K562 (cell line): Measurements from ENCODE around the gene ID4. TPM values are rescaled to one million over a fixed set of nuclear protein-coding genes. Genes with fewer than 3 reads are reported as not detected.

Experiments
- ATAC-seq: fragments of 200-7000 bp; cut with Tn5 transposase; 3 replicates; pipeline ENCODE4 v1.9.1; 2020; ENCODE audit warnings: moderate library complexity
- BruUV-seq: library from RNA; stranded (reverse); fragments of 400-500 nt; replicated peaks from 2 replicates; lab custom pipeline; 2021; lab: Mats Ljungman, UMichigan
- CTCF ChIA-PET: fragments of 300-600 bp; formaldehyde crosslinking; extraction: SDS; loops from one replicate; lab custom pipeline; 2021; ENCODE audit warnings: low intra/inter-chr PET ratio; lab: Yijun Ruan, JAX
- POLR2A ChIA-PET: fragments of 300-600, 350-650 bp; sonication (Branson Sonifier 250); formaldehyde crosslinking; extraction: SDS; loops from one replicate; lab custom pipeline; 2021; ENCODE audit warnings: antibody characterized with exemption, inconsistent platforms; lab: Yijun Ruan, JAX
- DNase-seq, 4 experiments: peaks; one replicate each; pipeline versions ENCODE4 v3.0.0 to v3.0.0-alpha.2; 2011 to 2018; ENCODE audit warnings: low spot score in 3 of 4, mixed read lengths in 3 of 4; ENCODE audit errors: extremely low read depth in 1 of 4
- FAIRE-seq: peaks from 2 replicates; lab custom pipeline; 2011; peaks lifted over from hg19 to GRCh38; lab: Jason Lieb, UNC
- H2AFZ ChIP-seq: 2 replicates; pipeline ENCODE4 v1.6.0; 2011; ENCODE audit warnings: low read depth, low read length, control low read depth, inconsistent platforms
- H3K27ac ChIP-seq: fragments of 200-600 bp; 3 replicates; pipeline ENCODE4 v1.8.0; 2011; ENCODE audit warnings: low read depth, mild to moderate bottlenecking, control low read depth, inconsistent platforms, low read length, moderate library complexity, mixed read lengths; ENCODE audit errors: extremely low read depth
- H3K27me3 ChIP-seq, 2 experiments: fragments of 300-600 bp in 1 of 2; 2 replicates in 1 of 2; 3 replicates in 1 of 2; pipeline versions ENCODE4 v1.6.0 to v1.8.0; 2011; ENCODE audit warnings: inconsistent platforms in 2 of 2, low read length in 2 of 2, mild to moderate bottlenecking in 1 of 2, mixed read lengths in 1 of 2, moderate library complexity in 1 of 2; ENCODE audit not compliant: control insufficient read depth in 2 of 2, insufficient read depth in 2 of 2
- H3K36me3 ChIP-seq: fragments of 300-600 bp; 3 replicates; pipeline ENCODE4 v1.8.0; 2011; ENCODE audit warnings: mild to moderate bottlenecking, low read length, inconsistent platforms; ENCODE audit not compliant: control insufficient read depth, insufficient read depth
- H3K4me1 ChIP-seq, 2 experiments: fragments of 200-600 bp in 1 of 2; replicated peaks in 1 of 2; 2 replicates in 1 of 2; 3 replicates in 1 of 2; pipeline versions ENCODE4 v1.5.1 to v1.8.0; 2011; ENCODE audit warnings: inconsistent platforms in 2 of 2, low read length in 2 of 2, mild to moderate bottlenecking in 1 of 2, mixed read lengths in 1 of 2, moderate library complexity in 1 of 2; ENCODE audit not compliant: control insufficient read depth in 2 of 2, insufficient read depth in 2 of 2
- H3K4me2 ChIP-seq: 2 replicates; pipeline ENCODE4 v1.6.1; 2011; ENCODE audit warnings: low read length, control low read depth, inconsistent platforms, mixed read lengths; ENCODE audit not compliant: insufficient read depth
- H3K4me3 ChIP-seq: fragments of 200-600 bp; sonication (generic), shearing (Covaris generic); 2 replicates; pipeline ENCODE4 v1.5.1; 2016; ENCODE audit warnings: control low read depth, inconsistent platforms
- H3K79me2 ChIP-seq: fragments of 200-600 bp; 3 replicates; pipeline ENCODE4 v1.8.0; 2011; ENCODE audit warnings: low read length, inconsistent platforms; ENCODE audit not compliant: control insufficient read depth, insufficient read depth
- H3K9ac ChIP-seq, 2 experiments: 2 replicates each; pipeline versions ENCODE4 v1.6.0 to v1.6.1; 2011; ENCODE audit warnings: low read depth in 2 of 2, low read length in 2 of 2, control low read depth in 1 of 2, inconsistent platforms in 1 of 2, mild to moderate bottlenecking in 1 of 2, mixed read lengths in 1 of 2; ENCODE audit not compliant: insufficient read depth in 1 of 2
- H3K9me1 ChIP-seq: one replicate; pipeline ENCODE4 v1.6.0; 2011; ENCODE audit warnings: inconsistent platforms, mild to moderate bottlenecking, low read length, moderate library complexity; ENCODE audit not compliant: control insufficient read depth, insufficient read depth
- H3K9me3 ChIP-seq: replicated peaks from 2 replicates; pipeline ENCODE4 v1.5.1; 2011; ENCODE audit warnings: low read depth, low read length, inconsistent platforms; ENCODE audit not compliant: control insufficient read depth, insufficient read depth
- H4K20me1 ChIP-seq: replicated peaks from 2 replicates; pipeline ENCODE4 v1.6.1; 2011; ENCODE audit warnings: low read length, inconsistent platforms, mixed read lengths; ENCODE audit not compliant: control insufficient read depth, insufficient read depth
- DMBX1 ChIP-seq: fragments of 250-450 bp; sonication (Bioruptor Pico); IDR thresholded peaks from 2 replicates; pipeline ENCODE4 v1.8.0; 2022; ENCODE audit warnings: inconsistent platforms, mild to moderate bottlenecking, moderate library complexity, borderline replicate concordance
- GABPA ChIP-seq: fragments of 200-800 bp; sonication (Bioruptor generic); conservative IDR thresholded peaks from 2 replicates; pipeline ENCODE4 v1.6.1; 2016; ENCODE audit warnings: low read depth, missing genetic modification characterization, missing compliant biosample characterization
- RFX1 ChIP-seq: fragments of 450-650 bp; IDR thresholded peaks from 2 replicates; pipeline ENCODE4 v1.6.1; 2016; ENCODE audit warnings: mild to moderate bottlenecking, moderate library complexity
- ZNF277 ChIP-seq: fragments of 250-450 bp; sonication (Bioruptor Pico); IDR thresholded peaks from 2 replicates; pipeline ENCODE4 v1.8.0; 2022; ENCODE audit warnings: inconsistent platforms, mild to moderate bottlenecking, moderate library complexity, borderline replicate concordance
- ZNF316 ChIP-seq: fragments of 450-650 bp; IDR thresholded peaks from 2 replicates; pipeline ENCODE4 v1.6.1; 2016
- ZNF384 ChIP-seq: IDR thresholded peaks from 2 replicates; pipeline ENCODE4 v1.6.1; 2012; ENCODE audit warnings: low read depth, low read length, improper control_type of control experiment
- ZNF609 ChIP-seq: sonication (generic); formaldehyde crosslinking; IDR thresholded peaks from 2 replicates; pipeline ENCODE4 v1.8.1; 2023; ENCODE audit warnings: missing genetic modification reagents, mild to moderate bottlenecking, borderline replicate concordance
- ZNF644 ChIP-seq: fragments of 200-800 bp; sonication (Bioruptor generic); IDR thresholded peaks from 2 replicates; pipeline ENCODE4 v1.6.1; 2016; ENCODE audit warnings: low read depth, missing genetic modification characterization, missing compliant biosample characterization
- WGBS: fragments of 100-300 bp; shearing (Covaris generic); methylation state at CpG from one replicate; pipeline ENCODE4 v1.1.6; 2016; ENCODE audit warnings: low coverage, mixed read lengths; ENCODE audit not compliant: insufficient coverage; ENCODE audit errors: missing lambda C conversion rate; 5-methylcytosine and 5-hydroxymethylcytosine counted together
- in situ Hi-C: fragments of 300-500 bp; cut with MboI; formaldehyde crosslinking; loops from 4 replicates; pipeline ENCODE4 v1.15.0; 2018; ENCODE audit warnings: inconsistent platforms, mixed read lengths
- intact Hi-C: fragments of 100-400 bp; cut with micrococcal nuclease; formaldehyde crosslinking; loops from 2 replicates; pipeline ENCODE4 v1.14.2; 2022
- polyA plus RNA-seq, 8 experiments: library from polyadenylated mRNA; depleted of rRNA in 4 of 8; stranded (reverse) in 5 of 8; unstranded in 3 of 8; fragments of >200 nt; fragmentation: Nextera tagmentation in 2 of 8; fragmentation: Illumina TruSeq in 1 of 8; extraction: Ambion mirVana in 2 of 8; extraction: Trizol in 1 of 8; gene quantifications; 2 replicates each; pipeline versions ENCODE4 v1.2.1 to v1.2.3, GENCODE V29; 2011 to 2014; ENCODE audit warnings: inconsistent platforms in 1 of 8, missing spikeins in 1 of 8
- total RNA-seq, 7 experiments: library from RNA; depleted of rRNA in 6 of 7; stranded (reverse); fragments of >200 nt in 6 of 7; fragmentation: Illumina TruSeq in 2 of 7; extraction: Trizol in 2 of 7; gene quantifications; 2 replicates each; pipeline versions ENCODE4 v1.2.1 to v1.2.3, GENCODE V29; 2011 to 2021; ENCODE audit warnings: low replicate concordance in 1 of 7

The ID4 gene
- total and polyA plus RNA-seq, 9 of the 15 experiments (the other 6 are each of a cell fraction or from before 2014, with no cell fraction given) = not detected

GRCh38 chr6:19864285-19864684 lies 27.1 kb downstream of the ID4 start:
- FAIRE-seq (no peak), ATAC-seq (no peak), DNase-seq (no peak)
- no peaks in the 10 kb centered on the region for H3K4me1 ChIP-seq
- 0 out of 5 replicates have a peak, but pooled peaks cover 4 to 5% of the 10 kb centered on the region in 2 experiments for H3K27me3 ChIP-seq
- TF ChIP-seq ZNF316 (peak; percentile 30; the same call in 1 of the 2 replicates), GABPA (tag) (no peak)
- in situ Hi-C loops (loop anchor here (25.0 kb wide), 1 partner anchor 1277 kb away; no protein-coding TSS in a partner anchor), intact Hi-C loops (no loop called here)
- H3K79me2 ChIP-seq = no peaks in the 10 kb centered on the region
- H2AFZ ChIP-seq = no peak overlapping the region
- no peaks in the 10 kb centered on the region for H3K36me3 ChIP-seq
- H3K9me1 ChIP-seq = no peaks in the 10 kb centered on the region
- H3K4me2 ChIP-seq = no peak overlapping the region
- H3K27ac ChIP-seq = no peak overlapping the region
- H4K20me1 ChIP-seq = no peaks in the 10 kb centered on the region
- no peaks in the 10 kb centered on the region for H3K9me3 ChIP-seq
- 0% methylated on average over 3 of the region's 3 CpGs for WGBS
- no peak overlapping the region for H3K4me3 ChIP-seq
- ChIA-PET CTCF (no interaction called here), POLR2A (no interaction called here)
- no peak overlapping the region for H3K9ac ChIP-seq
- BruUV-seq = no TSS peak

GRCh38 chr6:19865178-19865577 lies 28.0 kb downstream of the ID4 start:
- Histone ChIP-seq H4K20me1 (no peaks in the 10 kb centered on the region), H3K79me2 (no peaks in the 10 kb centered on the region), H3K36me3 (no peaks in the 10 kb centered on the region), H3K9me3 (no peaks in the 10 kb centered on the region), H3K4me3 (no peak overlapping the region), H3K9ac (no peak overlapping the region), H3K4me2 (no peak overlapping the region), H3K9me1 (no peaks in the 10 kb centered on the region), H3K27ac (no peak overlapping the region), H3K27me3 (0 out of 5 replicates have a peak, but pooled peaks cover 4 to 5% of the 10 kb centered on the region in 2 experiments), H2AFZ (no peak overlapping the region), H3K4me1 (no peaks in the 10 kb centered on the region)
- in situ Hi-C loops (loop anchor here (25.0 kb wide), 1 partner anchor 1278 kb away; no protein-coding TSS in a partner anchor), intact Hi-C loops (loop anchor here (5.0 kb wide), 1 partner anchor 192 kb away; no protein-coding TSS in a partner anchor)
- WGBS = 0% methylated on average over 1 of the region's 1 CpG
- DNase-seq (no peak), ATAC-seq (no peak), FAIRE-seq (no peak)
- ChIA-PET CTCF (no interaction called here), POLR2A (no interaction called here)
- BruUV-seq = no TSS peak
- TF ChIP-seq ZNF384 = no peak
- no peak for TF ChIP-seq DMBX1
- TF ChIP-seq ZNF609 = no peak
- no peak for TF ChIP-seq ZNF644 (tag)
- TF ChIP-seq RFX1 = no peak
- TF ChIP-seq ZNF277 (CRISPR knock-in tag) = no peak
